Measurements from ENCODE around the gene CDCA5.

Gene CDCA5

DNA sequence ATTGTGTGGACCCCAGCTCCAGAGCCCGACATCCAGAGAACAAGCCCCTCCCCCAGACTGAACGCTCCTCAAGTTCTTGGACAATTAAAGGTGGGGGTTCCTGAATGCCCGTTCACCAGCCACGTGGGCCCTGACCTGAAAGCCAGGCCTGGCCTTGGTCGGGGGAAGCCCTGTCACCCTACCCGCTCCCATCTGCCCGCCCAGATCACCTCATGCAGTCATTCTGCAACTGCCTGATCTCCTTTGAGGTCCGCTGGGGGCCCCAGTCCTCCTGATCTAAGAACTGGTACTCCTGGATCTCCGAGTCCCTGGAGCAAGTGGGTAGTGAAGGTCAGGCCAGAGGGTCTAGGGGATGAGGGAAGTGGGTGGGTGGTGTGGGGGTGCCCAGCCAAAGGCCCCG is 16.4 kb downstream of the CDCA5 start:
- no peak for DNase-seq

DNA sequence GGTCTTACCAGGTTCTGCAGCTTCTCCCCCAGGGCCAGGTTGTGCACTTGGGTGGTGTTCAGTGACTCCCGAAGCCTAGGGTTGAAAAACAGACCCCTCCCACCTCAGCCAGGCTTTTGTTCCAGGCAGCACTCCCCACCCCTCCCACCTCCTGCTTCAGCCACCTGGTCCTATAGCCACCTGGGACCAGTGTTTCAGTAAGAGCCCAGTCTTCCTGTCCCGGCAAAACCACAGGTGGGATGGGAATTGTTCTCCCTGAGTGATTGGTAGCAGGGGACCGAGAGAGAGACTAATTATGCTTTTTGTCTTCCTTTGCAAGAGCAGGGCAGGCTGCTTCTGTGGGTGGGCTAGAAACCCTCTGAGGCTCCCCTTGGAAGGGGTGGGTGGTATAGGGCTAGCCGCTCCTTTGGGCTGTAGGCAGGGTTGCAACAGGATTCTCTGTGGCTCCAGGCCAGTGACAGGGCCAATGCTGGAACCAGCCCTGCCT is 17.0 kb downstream of the CDCA5 start:
- DNase-seq, result no peak

- DNase-seq, result no peak
These were observed 17.5 kb downstream of the CDCA5 start for GRCh38 chr11:65066315-65066714.

- no peak for DNase-seq
These were observed 18.0 kb downstream of the CDCA5 start for GRCh38 chr11:65065851-65066250.

GRCh38 chr11:65064847-65065240 is 19.0 kb downstream of the CDCA5 start:
- DNase-seq, result no peak

DNA sequence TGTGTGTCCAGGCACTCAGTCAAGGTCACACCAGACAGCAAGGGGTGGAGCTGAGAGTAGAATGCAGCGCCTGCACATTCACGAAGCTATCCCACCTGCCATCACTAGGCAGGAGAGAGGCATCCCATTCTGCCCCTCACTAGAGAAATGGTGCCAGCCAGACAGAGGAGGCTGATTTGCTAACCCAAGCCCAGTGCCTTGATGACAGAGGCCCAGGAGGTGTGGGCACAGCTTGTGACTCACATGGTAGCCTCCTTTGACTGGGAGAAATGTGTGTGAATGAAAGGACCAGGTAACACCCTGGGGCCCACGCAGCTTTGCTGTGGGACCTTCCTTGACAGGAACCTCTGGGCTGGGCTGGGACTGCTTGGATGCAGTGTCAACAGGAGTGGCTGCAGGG is 20.3 kb downstream of the CDCA5 start:
- no peak for DNase-seq

DNA sequence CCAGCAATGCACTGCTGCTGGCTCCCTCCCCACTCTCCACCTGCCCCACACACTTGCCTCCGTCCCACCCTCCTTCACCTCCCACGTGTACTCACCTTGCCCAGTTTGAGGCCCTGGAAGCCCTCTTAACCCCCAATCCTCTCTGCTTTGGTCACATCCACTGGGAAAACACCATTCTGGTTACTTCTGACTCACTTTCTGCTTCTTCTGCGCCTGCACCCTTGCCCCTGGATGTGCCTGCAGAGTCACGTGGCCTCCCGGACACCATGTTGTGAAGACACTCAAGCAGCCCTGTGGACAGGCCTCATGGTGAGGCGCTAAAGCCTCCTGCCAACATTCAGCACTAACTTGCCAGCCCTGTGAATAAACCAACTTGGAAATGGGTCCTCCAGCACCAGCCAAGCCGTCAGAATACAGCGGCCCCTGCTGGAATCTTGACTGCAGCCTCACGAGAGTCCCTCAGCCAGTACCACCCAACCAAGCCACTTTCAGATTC is 22.9 kb downstream of the CDCA5 start:
- no peak for DNase-seq

GRCh38 chr11:65059959-65060824 is 23.6 kb downstream of the CDCA5 start:
- no peak for DNase-seq

DNA sequence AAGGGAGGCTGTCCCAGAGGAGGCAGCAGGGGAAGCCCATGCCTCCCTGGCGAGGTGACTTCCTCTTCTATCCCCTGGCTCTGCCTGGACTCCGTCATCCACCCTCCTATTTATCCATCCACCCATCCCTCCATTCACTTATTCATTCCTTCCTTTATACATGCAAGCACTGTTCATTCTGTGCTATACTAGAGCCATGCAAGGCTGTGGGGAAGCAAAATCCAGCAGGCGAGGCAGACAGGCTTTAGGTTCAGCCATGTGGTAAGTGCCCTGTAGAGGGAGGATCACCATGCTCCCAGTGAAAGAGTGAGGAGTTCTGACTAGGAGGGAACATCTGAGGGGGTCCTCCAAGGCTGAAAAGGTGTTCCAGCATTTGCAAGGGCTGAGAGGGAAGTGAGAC is 24.3 kb downstream of the CDCA5 start:
- no peak for DNase-seq

GRCh38 chr11:65058419-65059054 is 25.3 kb downstream of the CDCA5 start, which contains the start of gene NAALADL1:
Gene NAALADL1 (minus strand): TSS chr11:65058553. CDS start chr11:65058521, 32 bp downstream.
- DNase-seq, result no peak

- DNase-seq, result no peak
These were observed 25.8 kb downstream of the CDCA5 start for GRCh38 chr11:65058012-65058411.

GRCh38 chr11:65057526-65057925 is 26.3 kb downstream of the CDCA5 start:
- DNase-seq, result no peak

DNA sequence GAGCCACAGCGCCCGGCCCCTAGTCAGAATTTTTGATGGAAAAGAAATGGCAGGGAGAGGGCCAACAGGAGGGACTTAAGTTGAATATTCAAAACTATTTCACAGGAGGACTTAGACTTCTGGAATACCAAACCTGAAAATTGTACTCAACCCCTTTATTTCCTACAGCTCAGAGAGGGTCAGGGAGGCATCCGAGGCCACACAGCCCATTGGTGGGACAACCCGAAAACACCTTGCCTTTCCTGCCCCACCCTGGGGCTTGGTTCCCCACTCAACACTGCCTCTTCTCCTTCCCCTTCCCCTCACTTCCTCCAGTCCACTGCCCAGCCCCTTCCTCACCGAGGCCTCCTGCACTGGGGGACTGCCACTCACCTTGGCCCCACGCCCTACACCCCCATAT is 26.8 kb downstream of the CDCA5 start:
- DNase-seq, result no peak

GRCh38 chr11:65055538-65055937 is 28.3 kb downstream of the CDCA5 start:
- no peak for DNase-seq

DNA sequence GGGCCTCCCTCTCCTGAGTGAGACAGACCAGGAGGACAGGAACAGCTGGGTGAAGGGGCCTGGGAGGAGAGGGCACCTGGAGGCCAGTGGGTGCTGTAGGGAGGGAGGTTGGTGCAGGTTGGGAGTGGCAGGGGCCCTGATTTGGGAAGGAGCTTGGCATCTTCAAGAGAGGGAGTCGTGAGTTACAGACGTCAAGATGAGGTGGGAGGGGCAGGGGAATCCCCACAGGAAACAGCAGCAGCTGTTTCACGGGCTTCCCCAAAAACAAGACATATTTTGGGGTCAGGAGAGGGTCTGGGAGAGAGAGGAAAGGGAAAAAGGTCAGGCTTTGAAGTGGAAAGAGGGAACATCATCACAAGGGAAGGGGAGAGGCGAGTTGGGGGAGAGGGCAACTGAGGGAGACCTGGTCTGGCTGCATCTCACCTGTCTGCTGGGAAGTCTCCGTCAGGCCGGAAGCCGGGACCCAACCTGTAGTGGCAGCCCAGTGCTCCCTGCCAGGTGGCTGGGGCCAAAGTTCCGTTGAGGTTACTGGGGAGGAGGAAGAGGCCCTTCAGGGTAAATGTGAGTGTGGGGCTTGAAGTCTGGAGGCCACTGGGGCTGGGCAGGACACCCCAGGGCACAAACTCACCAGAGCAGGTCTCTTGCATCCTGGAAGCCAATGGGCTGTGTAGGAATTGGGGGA is 29.9 kb downstream of the CDCA5 start:
- DNase-seq, result no peak

DNA sequence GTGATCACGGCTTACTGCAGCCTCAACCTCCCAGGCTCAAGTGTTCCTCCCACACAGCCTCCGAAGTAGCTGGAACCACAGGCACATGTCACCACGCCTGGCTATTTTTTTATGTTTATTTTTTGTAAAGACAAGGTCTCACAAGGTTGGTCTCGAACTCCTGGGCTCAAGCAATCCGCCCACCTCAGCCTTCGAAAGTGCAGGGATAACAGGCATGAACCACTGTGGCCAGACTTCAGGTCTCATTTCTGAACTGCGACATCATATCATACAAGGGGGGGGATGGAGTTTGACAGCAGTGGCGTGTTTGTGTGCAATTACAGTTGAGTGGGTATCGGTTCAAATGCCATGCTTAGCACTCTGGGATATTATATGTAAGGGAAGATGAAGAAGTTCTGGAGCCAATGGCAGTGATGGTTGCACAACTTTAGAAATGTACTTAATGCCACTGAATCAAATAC is 32.4 kb downstream of the CDCA5 start:
- no peak for DNase-seq

DNA sequence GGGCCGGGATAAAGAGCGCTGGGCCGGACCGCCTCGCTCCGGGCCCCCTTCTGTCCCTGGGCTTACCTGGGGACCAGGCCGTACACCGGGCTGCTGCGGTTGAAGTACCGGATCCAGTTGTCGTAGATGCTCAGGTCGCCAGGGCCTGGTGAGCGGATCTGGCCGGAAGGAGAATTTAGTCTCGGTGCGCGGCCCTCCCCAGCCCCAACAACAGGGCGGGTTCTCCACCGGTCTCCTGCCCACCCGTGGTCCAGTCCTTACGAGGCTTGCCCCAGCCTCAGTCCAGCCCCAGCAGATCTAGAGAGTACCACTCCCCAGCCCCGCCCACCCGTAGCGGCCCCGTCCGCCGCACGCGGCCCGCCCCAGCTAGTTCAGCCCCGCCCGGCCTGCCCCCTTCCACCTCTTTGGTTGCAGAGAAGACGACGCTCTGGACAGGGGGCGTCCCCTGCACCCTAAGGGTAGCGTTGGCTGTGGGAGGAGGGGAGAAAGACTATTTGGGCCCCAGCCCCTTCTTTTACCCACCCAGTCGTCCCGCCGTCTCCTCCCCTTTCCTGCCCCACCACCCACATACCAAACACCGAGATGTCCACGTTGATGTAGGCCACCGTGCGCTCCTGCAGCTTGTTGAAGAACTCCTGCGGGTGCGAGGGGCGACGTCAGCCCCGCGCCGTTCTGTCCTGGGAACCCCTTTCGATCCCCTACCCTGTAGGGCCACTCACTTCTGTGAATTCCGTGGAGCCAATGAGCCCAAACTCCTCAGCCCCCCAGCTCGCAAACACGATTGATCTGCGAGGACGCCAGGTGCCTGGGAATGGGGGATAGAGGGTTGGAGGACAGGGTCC is 36.0 kb downstream of the CDCA5 start:
- DNase-seq, result peak; percentile 40 to 47

GRCh38 chr11:65045728-65046127 is 38.1 kb downstream of the CDCA5 start:
- no peak for DNase-seq

GRCh38 chr11:65045061-65045460 is 38.8 kb downstream of the CDCA5 start:
- no peak for DNase-seq

DNA sequence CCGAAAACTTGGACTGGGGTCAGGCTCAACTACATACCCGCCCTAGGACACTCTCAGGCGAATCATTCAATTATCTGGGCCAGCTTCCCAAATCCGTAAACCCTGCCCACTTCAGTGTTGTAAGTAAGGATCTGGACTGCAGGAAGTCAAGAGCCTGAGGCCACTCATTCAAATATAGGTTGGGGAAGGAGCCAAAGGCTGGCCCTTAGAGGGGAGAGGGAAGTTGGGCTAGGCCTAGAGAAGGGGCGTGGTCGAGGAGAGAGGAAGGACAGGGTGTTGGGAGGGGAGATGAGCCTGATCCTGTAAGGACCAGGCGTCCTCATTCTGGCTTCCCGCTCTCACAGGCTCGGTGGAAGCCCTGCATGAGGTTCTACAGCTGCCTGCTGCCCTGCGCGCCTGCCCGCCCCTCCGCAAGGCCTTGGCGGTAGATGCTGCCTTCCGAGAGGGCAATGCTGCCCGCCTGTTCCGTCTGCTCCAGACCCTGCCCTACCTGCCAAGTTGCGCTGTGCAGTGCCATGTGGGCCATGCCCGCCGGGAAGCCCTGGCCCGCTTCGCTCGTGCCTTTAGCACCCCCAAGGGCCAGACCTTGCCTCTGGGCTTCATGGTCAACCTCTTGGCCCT is 39.8 kb downstream of the CDCA5 start:
- DNase-seq, result no peak

GRCh38 chr11:65042891-65043290 is 40.9 kb downstream of the CDCA5 start:
- DNase-seq, result no peak

Measured in activated CD4-positive, alpha-beta T cell treated with anti-CD3 and anti-CD28 coated beads, Interleukin-2, amount 50 U/mL, for 48 hours (primary cell).